Testis (tissue), 2 donors: ENCODE measurements around the gene SIRPG.

Experiments
- POLR2A ChIP-seq: fragments of 450-650 bp; IDR thresholded peaks from one replicate; pipeline ENCODE4 v1.6.1; 2017; ENCODE audit warnings: antibody characterized with exemption, mild to moderate bottlenecking, moderate library complexity
- TF ChIP-seq, protein P1 (sequence below), 3 experiments: fragments of 450-650 bp in 2 of 3; fragments of 200-600 bp in 1 of 3; sonication (generic) in 1 of 3; IDR thresholded peaks; one replicate each; pipeline ENCODE4 v1.5.1; 2016 to 2019; ENCODE audit warnings: antibody characterized with exemption in 3 of 3, mild to moderate bottlenecking in 2 of 3, moderate library complexity in 1 of 3

DNA sequence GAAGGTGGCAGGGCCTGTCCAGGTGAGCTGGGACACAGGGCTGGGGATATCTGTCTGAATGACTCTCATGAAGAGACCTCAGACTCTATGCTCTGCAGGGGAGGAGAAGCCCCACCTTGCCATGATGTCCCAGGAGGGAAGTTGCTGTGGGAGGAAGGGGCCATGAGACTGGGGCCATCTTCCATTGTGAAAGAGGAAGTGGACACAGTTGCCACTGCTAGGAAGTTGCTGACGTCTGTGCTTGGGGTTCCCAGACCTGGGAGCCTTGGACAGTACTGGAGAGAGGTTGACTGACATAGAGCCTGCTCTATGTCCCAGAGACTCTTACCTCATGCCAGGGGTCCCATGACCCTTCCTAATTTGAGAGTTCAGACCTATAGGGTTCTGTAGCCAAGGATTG is 62.2 kb downstream of the SIRPG start:
- TF ChIP-seq, protein P1, sequence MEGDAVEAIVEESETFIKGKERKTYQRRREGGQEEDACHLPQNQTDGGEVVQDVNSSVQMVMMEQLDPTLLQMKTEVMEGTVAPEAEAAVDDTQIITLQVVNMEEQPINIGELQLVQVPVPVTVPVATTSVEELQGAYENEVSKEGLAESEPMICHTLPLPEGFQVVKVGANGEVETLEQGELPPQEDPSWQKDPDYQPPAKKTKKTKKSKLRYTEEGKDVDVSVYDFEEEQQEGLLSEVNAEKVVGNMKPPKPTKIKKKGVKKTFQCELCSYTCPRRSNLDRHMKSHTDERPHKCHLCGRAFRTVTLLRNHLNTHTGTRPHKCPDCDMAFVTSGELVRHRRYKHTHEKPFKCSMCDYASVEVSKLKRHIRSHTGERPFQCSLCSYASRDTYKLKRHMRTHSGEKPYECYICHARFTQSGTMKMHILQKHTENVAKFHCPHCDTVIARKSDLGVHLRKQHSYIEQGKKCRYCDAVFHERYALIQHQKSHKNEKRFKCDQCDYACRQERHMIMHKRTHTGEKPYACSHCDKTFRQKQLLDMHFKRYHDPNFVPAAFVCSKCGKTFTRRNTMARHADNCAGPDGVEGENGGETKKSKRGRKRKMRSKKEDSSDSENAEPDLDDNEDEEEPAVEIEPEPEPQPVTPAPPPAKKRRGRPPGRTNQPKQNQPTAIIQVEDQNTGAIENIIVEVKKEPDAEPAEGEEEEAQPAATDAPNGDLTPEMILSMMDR (IDR thresholded peaks at IDR 0.05), result no peak
- no peak for TF ChIP-seq POLR2A
